Upper lobe of left lung (tissue), 6 donors: ENCODE data around the gene PPP2R2C. TPM values are rescaled to one million over a fixed set of nuclear protein-coding genes. Genes with fewer than 3 reads are reported as not detected.

Experiments
- ATAC-seq, 2 donors: fragments of 200-7000 bp; cut with Tn5 transposase; one replicate each; pipeline ENCODE4 v1.9.1; 2022; ENCODE audit warnings: mild to moderate bottlenecking in 2 of 2, moderate library complexity in 2 of 2; ENCODE audit not compliant: low FRiP score in 2 of 2
- DNase-seq, 2 donors: peaks; one replicate each; pipeline ENCODE4 v3.0.0-alpha.2; 2019 to 2020
- H3K27ac ChIP-seq, 4 donors: fragments of 200-600 bp; sonication (generic); one replicate each; pipeline ENCODE4 v1.5.1; 2016 to 2019
- H3K27me3 ChIP-seq, 4 donors: fragments of 200-600 bp; sonication (generic); one replicate each; pipeline ENCODE4 v1.5.1; 2017 to 2019
- H3K36me3 ChIP-seq, 4 donors: fragments of 200-600 bp; sonication (generic); one replicate each; pipeline ENCODE4 v1.5.1; 2016 to 2019
- H3K4me1 ChIP-seq, 4 donors: fragments of 200-600 bp; sonication (generic); one replicate each; pipeline ENCODE4 v1.5.1; 2018 to 2019
- H3K4me3 ChIP-seq, 4 donors: fragments of 200-600 bp; sonication (generic); one replicate each; pipeline ENCODE4 v1.5.1; 2017 to 2019; ENCODE audit warnings: mild to moderate bottlenecking in 2 of 4, moderate library complexity in 1 of 4
- H3K9me3 ChIP-seq, 4 donors: fragments of 200-600 bp; sonication (generic); one replicate each; pipeline ENCODE4 v1.5.1; 2018 to 2019
- CTCF ChIP-seq, 6 experiments: fragments of 450-650 bp in 4 of 6; fragments of 200-600 bp in 2 of 6; sonication (generic) in 2 of 6; IDR thresholded peaks; one replicate each; pipeline ENCODE4 v1.5.1; 2016 to 2019; ENCODE audit warnings: antibody characterized with exemption in 6 of 6
- EP300 ChIP-seq, 4 donors: sonication (generic); formaldehyde crosslinking; IDR thresholded peaks; one replicate each; pipeline ENCODE4 v1.5.1; 2017; ENCODE audit warnings: antibody characterized with exemption in 4 of 4, control low read depth in 2 of 4
- POLR2A ChIP-seq, 4 donors: fragments of 450-650 bp; IDR thresholded peaks; one replicate each; pipeline ENCODE4 v1.5.1; 2016 to 2017; ENCODE audit warnings: antibody characterized with exemption in 4 of 4, mild to moderate bottlenecking in 2 of 4
- POLR2AphosphoS5 ChIP-seq, 2 donors: sonication (generic); formaldehyde crosslinking; IDR thresholded peaks; one replicate each; pipeline ENCODE4 v1.5.1; 2017; ENCODE audit warnings: antibody characterized with exemption in 2 of 2
- WGBS, 2 donors: methylation state at CpG; one replicate each; pipeline ENCODE4 v1.1.5; 2017 to 2018; 5-methylcytosine and 5-hydroxymethylcytosine counted together
- total RNA-seq, 6 donors: library from RNA; depleted of rRNA in 4 of 6; stranded (reverse); fragments of >200 nt in 4 of 6; gene quantifications; one replicate each; pipeline versions ENCODE4 v1.1.0 to v1.2.1, GENCODE V29; 2016 to 2021
- donor health status: DM: no; HTN: no; CAD: no; lungs with moderate emphysema.
- donor health status: DM: no; HTN: yes; CAD: no; lungs with severe emphysema.

PPP2R2C gene
- total RNA-seq, 6 donors from 2014 or later: 0.09 to 0.17 TPM; not detected in 4

DNA sequence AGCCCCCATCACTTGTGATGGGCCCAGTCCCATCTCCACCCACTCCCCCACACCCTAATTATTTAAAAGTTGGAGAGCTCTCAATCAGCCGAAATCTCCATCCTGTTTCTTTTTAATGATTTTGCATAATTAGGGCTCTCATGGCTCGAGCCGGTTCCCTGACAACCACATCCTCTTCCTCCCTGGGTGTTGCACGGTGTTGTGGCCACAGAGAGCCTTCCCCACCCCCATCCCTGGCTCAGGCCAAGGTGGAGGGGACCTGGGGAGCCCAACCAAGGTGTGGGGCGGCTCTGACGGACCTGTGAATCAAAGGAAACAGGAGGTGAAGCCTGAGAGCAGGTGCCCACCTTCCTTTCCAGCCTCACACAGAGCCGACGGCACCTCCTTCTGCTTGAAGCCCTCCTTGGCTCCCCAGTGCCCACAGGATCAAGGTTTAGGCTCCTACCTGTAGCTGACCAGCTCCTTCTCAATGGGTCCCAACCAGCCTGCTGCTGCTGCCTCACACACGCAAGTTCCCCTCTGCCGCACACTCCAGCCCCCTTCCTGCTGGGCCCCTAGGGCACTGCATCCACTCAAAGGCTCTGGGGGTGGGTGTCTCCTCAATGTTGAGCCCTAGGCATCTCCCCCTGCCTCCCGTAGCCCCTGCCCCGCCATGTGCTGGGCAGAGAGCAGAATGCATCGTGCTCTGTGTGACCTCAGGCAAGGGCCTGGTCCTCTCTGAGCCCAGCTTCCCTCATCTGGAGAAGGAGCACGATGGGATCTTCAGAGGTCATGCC lies 134.1 kb downstream of the PPP2R2C start:
- peaks cover 0 to 5% (median 0%) of the 10 kb centered on the region in 4 donors for H3K4me1 ChIP-seq
- no peaks in the 10 kb centered on the region for H3K27me3 ChIP-seq
- WGBS, 2 donors: 43 to 44% methylated on average over 11 to 12 of the region's 14 CpGs
- H3K4me3 ChIP-seq: no peak overlapping the region
- DNase-seq (peak in 1 of 2 donors; percentile 51), ATAC-seq (no peak)
- H3K27ac ChIP-seq: no peak overlapping the region
- TF ChIP-seq POLR2AphosphoS5 (IDR thresholded peaks at IDR 0.05): no peak
- no peak for TF ChIP-seq EP300 (IDR thresholded peaks at IDR 0.05)
- TF ChIP-seq CTCF (IDR thresholded peaks at IDR 0.05): no peak
- TF ChIP-seq POLR2A (IDR thresholded peaks at IDR 0.05): no peak
- peaks cover 0 to 5% (median 0%) of the 10 kb centered on the region in 4 donors for H3K9me3 ChIP-seq
- H3K36me3 ChIP-seq: no peaks in the 10 kb centered on the region

- no peak for TF ChIP-seq POLR2AphosphoS5 (IDR thresholded peaks at IDR 0.05)
- no peak overlapping the region for H3K27ac ChIP-seq
- H3K4me3 ChIP-seq: no peak overlapping the region
- H3K27me3 ChIP-seq: no peaks in the 10 kb centered on the region
- DNase-seq (no peak), ATAC-seq (no peak)
- 22% methylated on average over 14 to 19 of the region's 19 CpGs for WGBS, 2 donors
- H3K36me3 ChIP-seq: no peaks in the 10 kb centered on the region
- peaks cover 0 to 5% (median 0%) of the 10 kb centered on the region in 4 donors for H3K9me3 ChIP-seq
- peaks cover 0 to 5% (median 0%) of the 10 kb centered on the region in 4 donors for H3K4me1 ChIP-seq
Measured at GRCh38 chr4:6337331-6337935, 135.0 kb downstream of the PPP2R2C start.

GRCh38 chr4:6336166-6336565 lies 136.2 kb downstream of the PPP2R2C start:
- Histone ChIP-seq H3K4me3 (no peak overlapping the region), H3K9me3 (peaks cover 0 to 5% (median 0%) of the 10 kb centered on the region in 4 donors), H3K4me1 (peaks cover 0 to 5% (median 0%) of the 10 kb centered on the region in 4 donors), H3K27ac (no peak overlapping the region), H3K27me3 (no peaks in the 10 kb centered on the region), H3K36me3 (no peaks in the 10 kb centered on the region)
- DNase-seq (no peak), ATAC-seq (no peak)
- WGBS, 2 donors: 86 to 89% methylated on average over 12 to 13 of the region's 13 CpGs
- TF ChIP-seq CTCF (IDR thresholded peaks at IDR 0.05) (no peak), EP300 (IDR thresholded peaks at IDR 0.05) (no peak), POLR2A (IDR thresholded peaks at IDR 0.05) (no peak), POLR2AphosphoS5 (IDR thresholded peaks at IDR 0.05) (no peak)

DNA sequence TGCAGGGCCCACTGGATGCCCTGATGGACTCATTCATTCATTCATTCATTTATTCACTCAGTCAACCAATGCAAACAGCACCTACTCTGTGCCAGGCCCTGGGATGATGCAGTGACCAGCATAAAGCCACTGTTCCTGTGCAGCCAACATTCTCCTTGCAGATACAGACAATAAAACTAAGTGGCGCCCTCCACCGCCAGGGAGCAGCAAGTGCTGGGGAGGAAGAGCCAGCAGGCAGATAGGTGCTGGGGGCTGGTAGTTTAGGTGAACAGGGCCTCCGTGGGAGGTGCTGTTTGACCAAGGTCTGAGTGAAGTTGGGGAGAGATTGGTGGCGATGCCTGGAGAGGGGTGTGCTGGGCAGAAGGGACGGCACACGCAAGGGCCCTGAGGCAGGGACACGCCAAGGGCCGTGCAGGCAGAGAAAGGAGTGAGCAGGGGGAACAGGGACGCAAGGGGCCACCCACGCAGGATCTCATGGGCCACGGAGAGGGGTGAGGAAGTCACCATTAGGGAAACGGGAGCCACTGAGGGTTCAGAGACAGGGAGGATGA lies 137.3 kb downstream of the PPP2R2C start:
- Histone ChIP-seq H3K4me3 (no peak overlapping the region), H3K36me3 (no peaks in the 10 kb centered on the region), H3K4me1 (peaks cover 0 to 5% (median 0%) of the 10 kb centered on the region in 4 donors), H3K9me3 (peaks cover 0 to 5% (median 0%) of the 10 kb centered on the region in 4 donors), H3K27ac (no peak overlapping the region), H3K27me3 (no peaks in the 10 kb centered on the region)
- ATAC-seq: no peak
- no peak for DNase-seq
- WGBS, 2 donors: 65 to 76% methylated on average over 12 of the region's 12 CpGs
- TF ChIP-seq EP300 (IDR thresholded peaks at IDR 0.05): no peak
- TF ChIP-seq POLR2A (IDR thresholded peaks at IDR 0.05): no peak
- no peak for TF ChIP-seq POLR2AphosphoS5 (IDR thresholded peaks at IDR 0.05)
- TF ChIP-seq CTCF (IDR thresholded peaks at IDR 0.05): no peak

GRCh38 chr4:6334203-6334887 lies 138.1 kb downstream of the PPP2R2C start:
- Histone ChIP-seq H3K27me3 (no peaks in the 10 kb centered on the region), H3K4me3 (no peak overlapping the region), H3K9me3 (peaks cover 0 to 5% (median 0%) of the 10 kb centered on the region in 4 donors), H3K4me1 (peaks cover 0 to 5% (median 0%) of the 10 kb centered on the region in 4 donors), H3K36me3 (no peaks in the 10 kb centered on the region), H3K27ac (no peak overlapping the region)
- TF ChIP-seq CTCF (IDR thresholded peaks at IDR 0.05) (no peak), POLR2AphosphoS5 (IDR thresholded peaks at IDR 0.05) (no peak), POLR2A (IDR thresholded peaks at IDR 0.05) (no peak), EP300 (IDR thresholded peaks at IDR 0.05) (no peak)
- ATAC-seq: no peak
- WGBS, 2 donors: 40 to 71% methylated on average over 3 to 5 of the region's 5 CpGs
- DNase-seq: no peak
